ENCODE measurements around the gene PI4KA.

DNA sequence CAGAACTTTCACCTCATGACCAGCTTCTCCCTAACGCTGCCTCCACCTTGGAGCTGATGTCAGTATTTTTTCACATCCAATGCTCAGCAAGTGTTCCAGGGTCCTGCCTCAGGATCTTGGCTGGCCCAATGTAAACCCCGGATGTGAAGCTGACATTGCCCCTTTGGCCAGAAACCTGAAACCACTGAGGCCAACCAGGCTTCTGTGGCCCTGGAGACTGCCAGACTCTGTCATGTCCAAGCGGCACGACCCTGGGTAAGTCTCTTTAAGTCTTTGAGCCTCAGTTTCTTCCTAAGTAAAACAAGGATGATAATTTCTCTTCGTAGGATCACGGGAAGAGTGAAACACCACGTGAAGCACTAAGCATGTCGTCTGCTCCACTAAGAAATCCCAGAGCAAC lies 61.9 kb downstream of the PI4KA start:
- TF ChIP-seq CTCF (conservative IDR thresholded peaks at IDR 0.05; ENCODE audit: low read depth in 2 of 2), result no peak
- TF ChIP-seq POLR2AphosphoS5 (IDR thresholded peaks at IDR 0.05; ENCODE audit: low read depth), result no peak
- TF ChIP-seq, protein P1, sequence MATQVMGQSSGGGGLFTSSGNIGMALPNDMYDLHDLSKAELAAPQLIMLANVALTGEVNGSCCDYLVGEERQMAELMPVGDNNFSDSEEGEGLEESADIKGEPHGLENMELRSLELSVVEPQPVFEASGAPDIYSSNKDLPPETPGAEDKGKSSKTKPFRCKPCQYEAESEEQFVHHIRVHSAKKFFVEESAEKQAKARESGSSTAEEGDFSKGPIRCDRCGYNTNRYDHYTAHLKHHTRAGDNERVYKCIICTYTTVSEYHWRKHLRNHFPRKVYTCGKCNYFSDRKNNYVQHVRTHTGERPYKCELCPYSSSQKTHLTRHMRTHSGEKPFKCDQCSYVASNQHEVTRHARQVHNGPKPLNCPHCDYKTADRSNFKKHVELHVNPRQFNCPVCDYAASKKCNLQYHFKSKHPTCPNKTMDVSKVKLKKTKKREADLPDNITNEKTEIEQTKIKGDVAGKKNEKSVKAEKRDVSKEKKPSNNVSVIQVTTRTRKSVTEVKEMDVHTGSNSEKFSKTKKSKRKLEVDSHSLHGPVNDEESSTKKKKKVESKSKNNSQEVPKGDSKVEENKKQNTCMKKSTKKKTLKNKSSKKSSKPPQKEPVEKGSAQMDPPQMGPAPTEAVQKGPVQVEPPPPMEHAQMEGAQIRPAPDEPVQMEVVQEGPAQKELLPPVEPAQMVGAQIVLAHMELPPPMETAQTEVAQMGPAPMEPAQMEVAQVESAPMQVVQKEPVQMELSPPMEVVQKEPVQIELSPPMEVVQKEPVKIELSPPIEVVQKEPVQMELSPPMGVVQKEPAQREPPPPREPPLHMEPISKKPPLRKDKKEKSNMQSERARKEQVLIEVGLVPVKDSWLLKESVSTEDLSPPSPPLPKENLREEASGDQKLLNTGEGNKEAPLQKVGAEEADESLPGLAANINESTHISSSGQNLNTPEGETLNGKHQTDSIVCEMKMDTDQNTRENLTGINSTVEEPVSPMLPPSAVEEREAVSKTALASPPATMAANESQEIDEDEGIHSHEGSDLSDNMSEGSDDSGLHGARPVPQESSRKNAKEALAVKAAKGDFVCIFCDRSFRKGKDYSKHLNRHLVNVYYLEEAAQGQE (IDR thresholded peaks at IDR 0.05; ENCODE audit: unreplicated experiment), result no peak
- TF ChIP-seq JUNB (IDR thresholded peaks at IDR 0.05; ENCODE audit: unreplicated experiment), result no peak
- no peak for TF ChIP-seq EZH2 (IDR thresholded peaks at IDR 0.05; ENCODE audit: low read depth, unreplicated experiment)
- no peak for TF ChIP-seq ZNF331 (CRISPR knock-in tag; IDR thresholded peaks at IDR 0.05; ENCODE audit: low read depth)
